OCI-LY1 (cell line): ENCODE measurements around the gene SLC24A4.

Experiments
- CTCF ChIP-seq: fragments of 200-600 bp; sonication (generic), shearing (Covaris generic); IDR thresholded peaks from 2 replicates; pipeline ENCODE4 v1.5.1; 2017; ENCODE audit warnings: mild to moderate bottlenecking, antibody characterized with exemption, low read length, moderate library complexity, mixed read lengths
- EZH2 ChIP-seq: fragments of 200-600 bp; sonication (generic), shearing (Covaris generic); IDR thresholded peaks from 2 replicates; pipeline ENCODE4 v1.8.0; 2017; ENCODE audit warnings: borderline replicate concordance, mixed run types, mild to moderate bottlenecking, antibody characterized with exemption, low read length, moderate library complexity, mixed read lengths

DNA sequence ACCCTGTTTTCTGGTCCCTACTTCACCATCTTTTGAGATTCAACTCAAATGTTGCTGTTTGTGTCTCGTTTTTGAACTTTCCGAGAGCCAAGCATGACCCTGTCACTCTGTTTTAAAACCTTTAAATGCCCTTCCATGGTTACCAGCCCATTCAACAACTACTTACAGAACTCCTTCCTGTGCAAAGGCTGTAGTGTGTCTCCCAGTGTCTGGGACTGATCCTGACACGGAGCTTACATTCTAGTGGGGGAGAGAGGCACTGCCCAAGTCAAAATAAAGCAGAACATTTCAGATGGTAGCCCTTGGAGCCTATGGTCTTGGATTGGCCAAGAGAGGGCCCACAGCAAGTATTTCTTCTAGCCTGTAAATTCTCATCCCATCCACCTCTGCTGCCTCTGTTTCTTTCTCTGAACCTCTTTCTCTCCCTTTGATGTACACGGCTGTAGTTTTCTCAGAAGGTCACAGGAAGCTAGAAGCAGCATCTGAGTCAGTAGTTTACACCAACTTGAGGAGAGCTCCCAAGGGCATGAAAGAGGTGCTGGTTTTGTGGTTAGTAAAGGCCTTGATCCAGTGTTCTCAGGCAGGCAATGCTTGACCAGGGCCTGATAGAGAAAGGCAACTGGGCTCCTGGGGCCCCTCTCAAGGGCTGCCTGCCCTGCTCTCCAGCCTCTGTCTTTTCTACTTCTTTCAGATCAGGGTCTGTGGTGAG lies 42.3 kb upstream of the SLC24A4 start:
- TF ChIP-seq CTCF: no peak
- no peak for TF ChIP-seq EZH2
